ENCODE measurements around the gene SCN4B.

Gene SCN4B

DNA sequence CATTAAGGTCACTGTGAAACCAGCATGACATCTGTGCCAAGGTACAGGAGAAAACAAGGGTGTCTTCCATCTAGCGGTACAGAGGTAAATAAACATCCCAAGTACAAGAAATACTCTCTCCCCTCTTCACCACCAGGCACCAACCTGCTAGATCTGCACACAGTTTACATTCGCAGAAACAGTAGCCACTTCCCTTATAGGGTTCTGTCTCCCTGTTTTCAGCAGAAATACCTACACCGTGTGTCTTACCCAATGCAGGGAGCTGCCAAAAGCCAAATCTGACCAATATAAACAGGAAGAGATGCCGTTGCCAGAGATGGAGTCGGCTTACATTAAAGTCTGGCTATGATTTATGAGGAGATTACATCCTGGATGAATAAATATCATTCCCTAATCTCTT is 1.2 kb downstream of the SCN4B start:
- ATAC-seq = no peak

DNA sequence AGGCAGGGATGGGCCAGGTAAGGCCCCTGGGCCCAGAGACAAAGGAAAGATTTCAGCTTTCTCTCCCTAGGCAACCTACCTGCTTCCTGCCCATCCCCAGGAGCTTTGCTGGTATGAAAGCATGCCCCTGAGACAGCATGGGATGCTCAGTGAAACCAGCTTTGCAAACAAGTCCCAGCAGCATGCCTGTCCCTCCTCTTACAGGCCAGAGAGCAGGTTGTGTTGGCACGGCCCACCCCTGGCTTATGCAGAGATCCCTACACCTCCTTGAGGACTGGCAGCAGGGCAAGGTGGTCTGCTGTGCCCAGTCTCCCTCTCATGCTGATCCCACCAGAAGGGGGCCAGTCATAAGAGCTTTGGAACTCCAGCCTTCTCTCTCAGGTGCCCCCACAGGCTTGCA is 3.1 kb downstream of the SCN4B start:
- ATAC-seq = no peak

DNA sequence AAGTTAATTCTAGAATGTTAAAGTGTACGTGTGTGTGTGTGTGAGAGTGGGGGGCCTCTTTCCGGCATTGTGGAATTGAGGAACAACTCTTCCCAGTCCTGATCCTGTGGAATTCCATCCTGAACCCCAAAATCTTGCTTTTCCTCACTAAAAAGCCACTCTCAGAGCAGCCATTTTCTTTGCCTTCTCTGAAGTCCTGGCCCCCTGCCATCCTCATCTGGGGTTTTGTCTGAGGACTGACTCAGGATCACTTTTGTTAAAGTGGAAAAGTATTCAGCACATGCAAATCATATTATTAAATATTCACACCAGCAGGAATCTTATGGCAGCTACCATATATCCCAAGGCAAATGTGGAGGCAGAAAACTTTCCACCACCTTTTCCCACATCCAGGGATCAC is 3.8 kb downstream of the SCN4B start:
- ATAC-seq = no peak

DNA sequence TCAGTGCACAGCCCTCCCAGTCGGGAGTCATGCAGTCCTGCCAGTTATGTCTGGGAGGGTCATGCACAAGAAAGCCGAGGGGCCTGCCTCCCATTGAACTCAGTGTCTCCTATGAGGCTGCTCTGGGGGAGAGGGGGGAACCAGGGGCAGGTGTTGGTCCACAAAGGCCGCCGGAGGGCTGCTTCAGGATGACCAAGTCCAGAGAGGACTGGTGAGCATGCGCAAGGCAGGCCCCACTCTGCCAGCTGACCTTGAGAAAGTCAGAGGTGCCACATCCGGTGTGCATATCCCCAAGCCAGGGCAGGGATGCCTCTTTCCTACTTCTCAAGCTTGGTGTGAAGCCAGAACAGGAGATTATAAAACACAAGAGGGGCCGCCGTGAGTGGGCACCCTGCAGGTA is 4.4 kb downstream of the SCN4B start:
- no peak for ATAC-seq

DNA sequence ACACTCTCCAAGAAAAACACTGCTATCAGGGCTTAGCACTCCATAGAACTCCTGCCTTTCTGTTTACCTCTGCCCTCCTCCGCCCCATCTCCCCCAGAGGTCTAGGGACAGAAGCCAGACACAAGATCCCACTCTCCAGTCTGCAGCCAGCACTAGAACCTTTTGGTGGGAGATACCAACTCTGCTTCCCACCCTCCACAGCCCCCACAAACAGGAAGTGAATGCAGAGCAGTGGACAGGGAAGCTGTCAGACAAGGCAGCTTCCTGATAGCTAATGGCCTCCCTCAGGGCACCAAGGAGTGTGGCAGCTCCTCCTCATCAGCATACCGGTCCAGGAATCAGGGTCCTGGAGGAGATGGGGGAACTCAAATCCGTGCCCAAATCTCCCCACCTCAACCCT is 5.1 kb downstream of the SCN4B start:
- ATAC-seq = no peak

DNA sequence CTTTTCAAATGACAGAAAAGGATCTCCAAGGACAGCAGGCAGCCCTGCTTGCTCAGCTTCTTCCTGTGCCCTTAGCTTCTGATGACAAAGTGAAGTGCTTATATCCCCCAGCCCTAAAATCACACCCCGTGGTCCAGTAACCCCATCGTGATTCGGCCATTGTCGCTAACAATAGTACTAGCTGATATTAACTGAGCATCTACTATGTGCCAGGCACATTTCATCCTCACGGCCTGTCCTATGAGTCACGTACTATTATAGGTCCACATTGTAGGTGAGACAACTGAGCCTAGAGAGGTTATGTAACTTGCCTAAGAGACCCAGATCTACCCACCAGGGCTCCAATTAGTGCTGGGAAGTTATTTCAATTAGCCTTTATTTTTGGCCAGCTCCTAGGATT is 6.1 kb downstream of the SCN4B start:
- no peak for ATAC-seq

DNA sequence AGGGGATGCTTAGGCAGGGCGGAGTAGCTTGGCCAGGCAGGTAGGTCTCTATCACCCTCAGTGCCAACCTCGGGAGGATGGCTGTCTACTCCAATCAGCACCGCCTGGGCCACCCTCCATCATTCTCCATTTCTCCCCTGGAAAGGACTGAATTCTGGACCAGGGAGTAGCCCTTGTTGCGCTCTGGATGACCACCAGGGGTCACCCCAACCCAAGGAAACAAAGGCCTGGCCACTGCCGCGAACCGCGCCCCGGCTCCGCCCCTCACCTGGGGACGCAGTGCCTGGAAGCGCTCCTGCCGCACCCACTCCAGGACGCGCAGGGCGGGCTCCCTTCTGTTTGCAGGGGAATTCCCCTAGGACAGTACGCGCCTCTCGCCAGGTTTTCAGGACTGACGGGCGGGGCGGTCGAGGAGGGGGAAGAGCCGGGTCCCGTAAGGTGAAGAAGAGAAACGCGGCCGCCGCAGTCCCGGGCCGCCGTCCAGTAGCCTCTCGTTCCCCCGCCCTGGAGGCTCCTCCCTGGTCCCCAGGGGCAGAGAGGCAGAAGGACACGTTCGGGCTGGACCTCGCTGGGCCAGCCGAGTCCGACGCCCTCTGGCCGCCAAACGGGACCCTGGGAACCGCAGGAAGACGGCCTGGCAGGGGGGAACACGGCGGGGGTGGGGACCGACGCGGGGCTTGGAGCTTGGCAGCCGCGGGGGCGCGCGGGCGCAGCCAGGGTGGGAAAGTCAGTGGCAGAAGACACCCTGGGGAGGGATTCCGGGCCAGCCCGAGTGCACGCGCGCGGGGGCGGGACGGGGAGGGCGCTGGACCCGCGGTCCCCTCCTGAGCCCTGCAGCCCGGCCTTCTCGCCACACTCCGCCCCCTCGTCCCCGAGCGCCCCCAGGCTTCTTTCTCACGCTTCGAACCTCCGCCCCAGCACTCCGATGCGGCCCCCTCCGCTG is 7.1 kb downstream of the SCN4B start:
- ATAC-seq = peak; percentile 87 to 99

DNA sequence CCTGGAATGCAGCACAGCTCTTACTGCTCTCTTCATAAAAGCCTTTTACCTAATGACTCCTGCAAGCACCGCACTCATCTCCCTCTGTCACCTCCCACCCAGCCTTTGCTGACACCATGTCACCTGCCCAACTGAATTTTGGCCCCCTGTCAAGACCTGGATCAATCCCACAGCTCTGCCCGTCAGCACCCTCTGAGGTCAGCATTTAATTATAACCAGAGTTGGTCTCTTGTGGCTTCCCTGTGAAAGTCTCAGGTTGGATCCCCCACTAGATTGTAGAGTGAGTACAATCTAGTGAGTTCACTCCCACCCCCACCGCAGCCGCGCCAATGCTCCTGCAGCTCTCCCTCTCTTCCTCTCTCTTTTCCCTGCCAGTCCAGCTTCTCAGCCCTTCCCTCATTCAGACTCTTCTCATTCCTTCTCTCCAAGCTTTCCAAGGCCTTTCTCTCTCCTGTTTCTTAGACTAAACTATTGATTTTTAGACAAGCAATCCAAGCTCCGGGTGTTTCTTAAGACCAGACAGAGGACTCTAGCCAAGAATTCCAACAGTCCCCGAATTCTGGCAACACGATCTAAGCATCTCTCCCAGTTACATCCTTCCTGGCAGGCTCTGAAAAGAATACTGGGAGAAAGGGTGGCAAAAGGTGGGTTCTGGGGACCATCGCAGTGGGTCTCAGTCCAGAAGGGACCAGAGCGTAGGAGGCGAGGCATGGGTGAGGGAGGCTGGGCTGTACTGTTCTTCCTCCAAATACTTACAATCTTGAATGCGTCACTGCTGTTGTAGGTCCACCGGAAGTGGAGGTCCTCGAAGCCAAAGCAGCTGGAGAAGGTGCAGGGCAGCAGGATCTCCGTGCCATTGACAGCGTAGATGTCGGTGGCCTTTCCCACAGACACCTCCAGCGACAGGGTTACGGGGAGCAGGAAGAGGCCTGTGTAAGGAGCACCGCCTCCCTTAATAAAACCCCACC is 8.0 kb downstream of the SCN4B start:
- ATAC-seq = no peak

DNA sequence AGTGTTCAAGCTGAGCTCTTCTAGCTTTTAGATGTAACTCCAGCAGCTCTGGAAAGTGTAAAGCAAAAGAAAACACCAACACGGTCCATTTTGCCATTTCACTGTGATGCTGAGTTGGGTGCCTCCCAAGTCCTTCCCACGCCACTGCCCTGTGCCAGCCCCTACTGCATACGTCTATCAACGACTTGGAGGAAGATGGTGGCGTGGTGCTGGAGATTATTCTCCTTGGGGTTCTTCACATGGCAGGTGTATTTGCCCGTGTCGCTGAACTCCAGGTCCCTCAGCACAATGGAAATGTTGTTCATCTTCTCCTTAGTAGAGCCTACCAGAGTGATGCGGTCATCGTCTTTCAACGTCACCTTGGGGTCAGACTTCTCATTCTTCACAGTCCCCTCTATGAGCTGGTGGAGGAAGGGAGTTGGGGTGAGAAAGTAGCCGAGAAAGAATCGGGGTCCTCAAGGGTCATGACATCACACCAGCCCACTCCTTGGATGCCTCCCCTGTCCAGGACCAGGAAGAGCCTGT is 8.9 kb downstream of the SCN4B start:
- ATAC-seq = no peak

DNA sequence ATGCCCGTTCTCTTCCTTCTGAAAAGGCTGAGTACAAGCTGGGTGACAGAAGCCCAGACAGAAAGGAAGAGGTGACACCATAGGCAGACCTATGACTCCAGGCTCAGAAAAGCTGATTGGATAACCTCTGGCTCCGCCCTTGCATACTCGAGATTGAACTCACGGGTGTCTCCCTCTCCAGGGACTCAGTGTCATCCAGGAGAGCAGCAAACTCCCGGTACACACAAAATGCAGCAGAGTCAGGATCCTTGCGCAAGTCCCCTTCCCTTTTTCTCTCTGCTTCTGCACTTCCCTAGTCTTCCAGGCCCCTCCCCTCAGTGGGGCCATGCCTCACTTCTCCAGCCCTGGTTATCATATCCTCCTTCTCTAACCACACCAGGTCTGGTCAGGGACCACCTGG is 9.8 kb downstream of the SCN4B start:
- ATAC-seq = no peak

DNA sequence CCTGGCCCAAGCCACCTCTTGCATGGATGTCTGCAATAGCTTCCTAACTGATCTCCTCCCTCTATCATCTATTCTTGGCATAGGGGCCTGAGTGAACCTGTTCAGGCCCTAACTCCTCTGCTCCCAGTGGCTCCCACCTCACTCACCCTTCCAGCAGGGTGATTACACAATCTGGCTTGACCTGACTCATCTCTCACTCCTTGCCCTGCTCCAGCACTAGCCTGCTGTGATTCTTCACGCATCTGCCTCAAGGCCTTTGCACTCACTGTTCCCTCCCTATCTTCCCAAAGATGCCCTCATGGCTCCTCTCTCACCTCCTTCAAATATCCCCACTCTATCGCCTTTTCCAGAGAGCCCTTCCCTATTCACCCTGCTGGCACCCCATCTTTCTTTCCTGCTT is 10.5 kb downstream of the SCN4B start:
- ATAC-seq = no peak

DNA sequence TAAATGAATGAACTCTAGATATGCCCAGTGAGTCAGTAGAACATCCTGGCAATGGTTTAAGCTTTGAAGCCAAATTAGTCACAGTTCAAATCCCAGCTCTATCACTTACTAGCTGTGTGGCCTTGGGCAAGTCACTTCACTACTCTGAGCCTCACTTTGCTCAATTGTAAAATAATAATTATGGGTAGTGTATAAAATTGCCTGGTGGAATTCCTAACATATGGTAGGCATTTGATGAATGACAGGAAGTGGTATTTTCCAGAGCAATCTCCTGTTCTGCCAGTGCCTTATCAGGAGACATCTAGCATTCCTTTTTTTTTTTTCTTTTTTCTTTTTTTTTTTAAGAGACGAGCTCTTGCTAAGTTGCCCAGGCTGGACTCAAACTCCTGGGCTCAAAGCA is 13.0 kb downstream of the SCN4B start:
- peak in 1 of 2 donors; percentile 25 for ATAC-seq

DNA sequence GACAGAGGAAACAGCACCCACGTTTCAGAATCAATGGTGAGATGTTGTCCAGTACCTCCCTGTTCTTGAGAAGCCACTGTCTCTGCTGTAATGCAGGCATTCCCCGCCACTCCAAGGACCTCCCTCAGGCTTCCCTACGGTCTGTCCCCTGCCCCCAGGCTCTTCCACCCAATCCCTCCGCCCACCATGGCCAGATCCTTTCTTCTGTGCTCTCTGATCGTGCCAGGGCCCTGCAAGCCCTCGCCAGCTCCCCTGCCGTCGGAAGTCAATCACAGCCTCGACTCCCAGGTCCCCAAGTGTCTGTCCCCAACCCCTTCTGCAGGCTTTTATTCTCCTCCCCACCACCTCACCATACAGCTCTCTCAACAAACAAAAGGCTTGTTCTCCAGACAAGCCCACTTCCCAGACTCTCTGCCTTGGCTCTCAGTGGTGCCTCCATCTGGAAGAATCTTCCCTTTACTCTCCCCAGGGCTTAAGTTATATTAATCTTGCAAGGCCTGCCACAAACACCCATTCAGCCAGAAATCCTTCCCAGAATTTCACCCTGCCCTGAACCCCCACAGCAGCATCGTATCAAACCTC is 13.7 kb downstream of the SCN4B start:
- no peak for ATAC-seq

DNA sequence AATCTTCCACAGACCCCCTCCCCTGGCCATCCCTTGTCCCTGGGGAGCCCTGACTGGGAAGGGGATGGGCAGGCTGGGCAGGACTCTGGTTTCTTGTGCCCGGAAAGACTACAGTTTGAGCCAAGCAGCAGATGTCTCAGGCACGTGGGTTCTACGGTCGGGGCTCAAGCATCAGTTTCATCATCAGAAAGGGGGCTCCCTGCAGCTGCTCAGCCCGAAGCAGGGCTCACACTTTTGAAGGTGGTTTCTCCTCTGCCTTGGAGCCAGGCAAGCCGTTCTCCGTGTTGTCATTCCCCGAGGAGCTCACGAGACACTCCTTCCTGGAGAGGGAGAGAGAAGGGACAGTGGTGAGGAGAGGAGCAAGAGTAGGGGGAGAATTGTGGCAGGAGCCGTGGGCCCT is 15.8 kb downstream of the SCN4B start:
- ATAC-seq = no peak

DNA sequence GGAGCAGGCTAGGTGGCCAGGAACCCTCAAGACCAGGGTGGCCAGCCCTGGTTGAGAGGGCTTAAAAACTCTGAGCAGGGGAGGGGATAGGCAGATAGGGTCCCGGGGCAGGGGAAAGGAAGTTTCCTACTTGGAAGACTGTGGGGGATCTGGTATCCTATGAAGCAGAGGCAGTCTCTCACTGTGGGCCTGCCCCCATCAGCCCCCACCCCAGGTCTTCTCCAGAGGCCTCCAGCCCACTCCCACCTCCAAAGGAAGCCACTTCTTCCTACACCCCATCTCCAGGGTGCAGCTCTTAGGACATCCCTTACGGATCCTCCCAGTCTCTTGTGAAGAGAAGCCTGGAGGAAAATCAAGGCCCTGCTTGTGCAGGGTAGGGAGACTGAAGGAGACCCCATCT is 16.3 kb downstream of the SCN4B start:
- no peak for ATAC-seq

DNA sequence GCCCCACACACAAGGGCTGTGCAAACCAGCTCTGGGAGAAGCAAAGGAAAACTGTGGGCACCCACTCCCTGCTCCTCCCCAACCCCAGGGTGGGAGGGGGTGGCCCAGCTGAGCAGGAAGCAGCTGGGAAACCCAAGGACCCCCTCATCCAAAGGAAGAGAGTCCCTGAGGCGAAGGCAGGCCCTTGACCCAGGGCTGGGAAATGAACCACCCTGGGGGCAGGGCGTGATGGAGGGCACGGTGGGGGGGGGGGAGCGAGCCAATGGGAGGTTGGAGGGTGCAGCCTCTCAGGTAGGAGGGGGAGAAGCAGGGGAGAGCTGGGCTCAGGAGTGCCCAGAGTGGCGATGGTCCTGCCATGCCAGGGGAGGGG is 16.8 kb downstream of the SCN4B start:
- ATAC-seq = no peak

DNA sequence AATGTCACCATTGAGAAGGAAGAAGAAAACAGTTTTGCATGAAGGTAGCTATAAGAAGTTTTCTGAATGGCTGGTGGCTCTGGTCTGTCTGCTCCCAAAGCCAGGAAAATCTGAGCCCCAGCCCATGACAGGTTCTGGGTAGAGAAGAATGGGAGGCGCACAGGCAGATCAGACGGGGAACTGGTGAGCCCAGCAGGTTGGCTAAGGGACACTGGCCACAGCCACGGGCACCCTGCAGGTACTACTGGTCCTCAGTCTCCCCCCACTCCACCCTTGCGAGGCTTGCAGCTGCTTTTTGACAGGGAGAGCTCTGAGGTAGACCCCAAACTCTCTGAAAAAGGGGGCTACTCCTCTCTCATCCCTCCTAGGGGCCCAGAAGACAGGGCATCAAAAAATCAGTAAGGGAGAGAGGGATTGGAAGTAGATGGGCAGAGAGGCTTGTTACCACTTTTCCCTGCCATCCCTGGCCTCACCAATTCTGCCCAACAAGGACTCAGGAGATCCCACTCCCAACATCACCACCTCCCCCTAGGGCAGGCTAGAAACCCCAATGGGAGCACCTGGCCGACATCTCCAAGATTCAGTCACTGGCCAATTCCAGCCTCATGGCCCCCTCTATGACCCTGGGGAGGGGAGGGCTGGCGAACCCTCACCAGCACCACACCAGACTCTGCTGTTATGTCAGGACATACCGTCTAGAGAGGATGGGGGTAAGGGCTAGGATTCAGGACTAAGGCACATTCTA is 17.4 kb downstream of the SCN4B start:
- no peak for ATAC-seq

DNA sequence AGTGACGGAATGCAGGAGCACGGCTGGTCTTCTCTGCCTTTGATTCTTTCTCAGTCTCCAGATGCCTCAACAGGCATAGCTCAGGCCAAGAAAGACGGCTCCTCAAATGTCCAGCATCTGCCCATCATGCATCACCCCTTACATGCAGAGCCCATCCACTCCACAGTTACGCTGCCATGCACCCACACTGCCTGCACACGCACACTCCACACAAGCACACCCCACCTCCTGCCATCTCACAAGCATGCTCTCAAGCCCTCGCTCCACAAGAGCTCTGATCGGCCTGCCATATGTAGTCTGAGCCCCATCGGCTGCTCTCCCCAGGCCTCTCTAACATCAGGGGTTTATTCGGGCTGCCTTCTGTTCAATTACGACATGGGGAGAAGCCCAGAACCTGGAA is 18.8 kb downstream of the SCN4B start:
- ATAC-seq = no peak

DNA sequence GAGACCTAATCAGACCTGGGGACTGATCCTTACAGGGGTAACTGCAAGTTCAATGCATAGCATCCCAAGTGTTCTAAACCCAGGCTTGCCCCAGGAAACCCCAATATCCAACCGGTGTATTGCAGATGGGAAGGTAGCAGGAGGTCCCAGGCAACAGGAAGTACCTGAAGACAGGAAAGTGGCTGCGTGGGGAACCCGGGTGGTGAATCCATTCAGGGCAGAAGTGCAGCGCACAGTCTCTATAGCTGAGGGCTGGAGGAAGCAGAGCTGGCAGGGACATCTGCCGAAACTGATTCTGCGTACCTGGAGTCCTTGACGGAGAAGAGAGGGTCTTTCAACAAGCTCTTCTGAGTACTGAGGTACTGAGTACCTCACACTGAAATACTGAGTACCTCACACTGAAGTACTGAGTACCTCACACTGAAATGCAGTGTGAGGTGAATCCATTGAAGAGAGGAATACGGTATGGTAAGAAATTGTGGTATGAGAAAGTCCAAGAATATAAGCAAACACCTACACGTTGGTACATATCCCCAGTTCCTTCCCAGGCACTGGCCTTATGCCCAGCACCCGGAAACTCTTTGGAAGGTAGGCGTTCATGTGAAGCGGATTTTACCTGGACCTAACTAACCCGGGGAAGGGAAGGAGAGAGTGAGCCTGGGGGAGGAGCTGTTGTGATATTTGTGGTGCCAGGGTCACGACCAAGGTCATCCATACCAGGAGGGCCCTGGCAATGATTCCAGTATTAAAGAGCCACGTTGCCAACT is 20.1 kb downstream of the SCN4B start:
- ATAC-seq = no peak

DNA sequence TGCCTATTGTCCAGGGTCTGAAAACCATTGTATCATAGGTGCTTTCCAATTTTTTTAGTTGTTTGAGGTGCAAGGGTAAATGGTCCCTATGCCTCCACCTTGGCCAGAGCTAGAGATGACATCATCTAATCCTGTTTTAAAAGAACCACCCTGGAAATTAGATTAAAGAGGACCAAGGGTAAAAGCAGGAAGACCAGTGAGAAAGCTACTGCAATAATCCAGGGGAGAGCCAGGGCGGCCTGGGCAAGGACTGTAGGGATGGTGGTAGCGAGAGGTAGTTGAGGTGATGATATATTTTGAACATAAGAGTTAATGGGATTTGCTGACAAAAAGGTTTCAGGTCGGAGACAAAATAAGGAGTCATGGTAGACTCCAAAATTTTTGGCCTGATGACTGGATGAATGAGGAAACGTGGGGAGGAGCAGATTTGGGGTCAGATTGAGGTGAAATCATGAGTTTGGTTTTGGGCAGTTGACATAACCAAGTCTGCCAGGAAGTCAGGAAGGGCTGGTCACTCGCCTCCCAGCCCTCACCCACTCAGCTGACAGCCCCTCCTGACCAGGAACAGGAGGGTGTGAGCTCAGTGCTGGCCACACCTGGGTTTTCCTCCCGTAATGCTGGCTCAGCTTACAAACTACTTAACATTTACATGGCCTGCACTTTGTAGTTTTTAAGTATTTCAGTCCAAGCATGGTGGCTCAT is 23.0 kb downstream of the SCN4B start:
- no peak for ATAC-seq

All from activated CD4-positive, CD25-positive, alpha-beta regulatory T cell treated with anti-CD3 and anti-CD28 coated beads, Interleukin-2, amount 50 U/mL, for 24 hours (primary cell).